COLO668 (cell line): ENCODE measurements around the gene TGM6.

Experiments used
- DNase-seq: peaks from one replicate; lab custom pipeline; 2025; ENCODE audit not compliant: unreplicated experiment; lab: John Stamatoyannopoulos, UW

The TGM6 gene

GRCh38 chr20:2363587-2363986 is 17.1 kb upstream of the TGM6 start:
- DNase-seq: no peak

- DNase-seq: no peak
Observed at GRCh38 chr20:2364044-2364443, 16.7 kb upstream of the TGM6 start.

- DNase-seq: no peak
Observed at GRCh38 chr20:2365091-2365490, 15.6 kb upstream of the TGM6 start.

- DNase-seq: no peak
Observed at GRCh38 chr20:2365666-2366065, 15.0 kb upstream of the TGM6 start.

GRCh38 chr20:2368621-2369020 is 12.1 kb upstream of the TGM6 start:
- DNase-seq: no peak

GRCh38 chr20:2373098-2373497 is 7.6 kb upstream of the TGM6 start:
- DNase-seq: no peak

- no peak for DNase-seq
Observed at GRCh38 chr20:2374346-2375125, 6.2 kb upstream of the TGM6 start.

GRCh38 chr20:2378893-2379292 is 1.8 kb upstream of the TGM6 start:
- DNase-seq: no peak

- no peak for DNase-seq
Observed at GRCh38 chr20:2379511-2380229, 1.0 kb upstream of the TGM6 start.

GRCh38 chr20:2381303-2381702 is 602 bp downstream of the TGM6 start:
- no peak for DNase-seq

GRCh38 chr20:2382833-2383232 is 2.1 kb downstream of the TGM6 start:
- DNase-seq: no peak

- DNase-seq: no peak
Observed at GRCh38 chr20:2385026-2385425, 4.3 kb downstream of the TGM6 start.

- no peak for DNase-seq
Observed at GRCh38 chr20:2385496-2385895, 4.8 kb downstream of the TGM6 start.

GRCh38 chr20:2386516-2387179 is 5.9 kb downstream of the TGM6 start:
- no peak for DNase-seq

GRCh38 chr20:2387180-2387577 is 6.5 kb downstream of the TGM6 start:
- DNase-seq: peak; percentile 32

- no peak for DNase-seq
Observed at GRCh38 chr20:2387580-2387979, 6.9 kb downstream of the TGM6 start.

GRCh38 chr20:2390951-2391675 is 10.4 kb downstream of the TGM6 start:
- DNase-seq: no peak

- DNase-seq: no peak
Observed at GRCh38 chr20:2394411-2395055, 13.8 kb downstream of the TGM6 start.

GRCh38 chr20:2395136-2395535 is 14.4 kb downstream of the TGM6 start:
- DNase-seq: no peak

GRCh38 chr20:2396241-2396814 is 15.6 kb downstream of the TGM6 start:
- DNase-seq: no peak

GRCh38 chr20:2397091-2397490 is 16.4 kb downstream of the TGM6 start:
- DNase-seq: no peak
